Smooth muscle cell (in vitro differentiated cells): Measurements from ENCODE around the gene TMEM217. TPM values are rescaled to one million over a fixed set of nuclear protein-coding genes. Genes with fewer than 3 reads are reported as not detected.

Source experiments
- DNase-seq: peaks from one replicate; lab custom pipeline; 2025; ENCODE audit not compliant: unreplicated experiment; lab: John Stamatoyannopoulos, UW
- H2AFZ ChIP-seq: fragments of 200-600 bp; sonication (generic); 2 replicates; pipeline ENCODE4 v1.6.0; 2016; ENCODE audit warnings: antibody characterized with exemption, low read depth, mild to moderate bottlenecking
- H3F3A ChIP-seq: fragments of 200-600 bp; sonication (generic); 2 replicates; pipeline ENCODE4 v1.6.0; 2017; ENCODE audit warnings: antibody characterized with exemption, low read depth
- H3K27ac ChIP-seq: fragments of 200-600 bp; sonication (generic); 2 replicates; pipeline ENCODE4 v1.5.1; 2016; ENCODE audit warnings: low read depth, mild to moderate bottlenecking
- H3K27me3 ChIP-seq: fragments of 200-600 bp; sonication (generic); 2 replicates; pipeline ENCODE4 v1.6.1; 2016; ENCODE audit warnings: low read depth, mild to moderate bottlenecking
- H3K36me3 ChIP-seq: fragments of 200-600 bp; sonication (generic); 2 replicates; pipeline ENCODE4 v1.5.1; 2016; ENCODE audit warnings: low read depth
- H3K4me1 ChIP-seq: fragments of 200-600 bp; sonication (generic); 2 replicates; pipeline ENCODE4 v1.5.1; 2016; ENCODE audit warnings: low read depth
- H3K4me2 ChIP-seq: fragments of 200-600 bp; sonication (generic); 2 replicates; pipeline ENCODE4 v1.6.0; 2016; ENCODE audit warnings: mild to moderate bottlenecking
- H3K4me3 ChIP-seq: fragments of 200-600 bp; sonication (generic); 2 replicates; pipeline ENCODE4 v1.5.1; 2016; ENCODE audit warnings: mild to moderate bottlenecking
- H3K79me2 ChIP-seq: fragments of 200-600 bp; sonication (generic); 2 replicates; pipeline ENCODE4 v1.6.0; 2016; ENCODE audit warnings: low read depth, mild to moderate bottlenecking
- H3K9ac ChIP-seq: fragments of 200-600 bp; sonication (generic); 2 replicates; pipeline ENCODE4 v1.6.0; 2016; ENCODE audit warnings: low read depth
- H3K9me3 ChIP-seq: fragments of 200-600 bp; sonication (generic); replicated peaks from 2 replicates; pipeline ENCODE4 v1.5.1; 2016; ENCODE audit warnings: low read depth
- H4K20me1 ChIP-seq: fragments of 200-600 bp; sonication (generic); 2 replicates; pipeline ENCODE4 v1.6.0; 2016; ENCODE audit warnings: low read depth
- WGBS: methylation state at CpG from one replicate; pipeline ENCODE4 v1.1.7; 2016; ENCODE audit warnings: low lambda C conversion rate; 5-methylcytosine and 5-hydroxymethylcytosine counted together
- polyA plus RNA-seq: library from polyadenylated mRNA; unstranded; fragments of >200 nt; fragmentation: Nextera tagmentation; extraction: Ambion mirVana; gene quantifications from 2 replicates; pipeline ENCODE4 v1.2.1, GENCODE V29; 2016
- small RNA-seq: library from RNA; depleted of rRNA; stranded (forward); fragments of <200 nt; gene quantifications from one replicate; pipeline ENCODE3, GENCODE V24; 2014
- total RNA-seq: library from RNA; depleted of rRNA; stranded (reverse); fragments of >200 nt; gene quantifications from 2 replicates; pipeline ENCODE4 v1.2.3, GENCODE V29; 2014
- TF ChIP-seq, protein P1 (sequence below): fragments of 200-600 bp; sonication (generic); IDR thresholded peaks from 2 replicates; pipeline ENCODE4 v1.5.1; 2017; ENCODE audit warnings: borderline replicate concordance, mild to moderate bottlenecking, antibody characterized with exemption; ENCODE audit not compliant: insufficient read depth, poor library complexity, severe bottlenecking

The TMEM217 gene
- total and polyA plus RNA-seq, 2 experiments from 2014 or later: 0.31 to 1.2 TPM

- Histone ChIP-seq H3K79me2 (peaks cover 17% of the 10 kb centered on the region), H3K27ac (peak overlapping the region; percentile 95), H3K9ac (peak overlapping the region; percentile 87), H3F3A (peaks cover 12% of the 10 kb centered on the region), H2AFZ (no peak overlapping the region), H3K36me3 (peaks cover 5% of the 10 kb centered on the region), H3K4me1 (peaks cover 12% of the 10 kb centered on the region), H3K4me2 (peak overlapping the region; percentile 83), H4K20me1 (peaks cover 26% of the 10 kb centered on the region), H3K27me3 (no peaks in the 10 kb centered on the region), H3K9me3 (no peaks in the 10 kb centered on the region), H3K4me3 (peak overlapping the region; percentile 54)
- TF ChIP-seq, protein P1, sequence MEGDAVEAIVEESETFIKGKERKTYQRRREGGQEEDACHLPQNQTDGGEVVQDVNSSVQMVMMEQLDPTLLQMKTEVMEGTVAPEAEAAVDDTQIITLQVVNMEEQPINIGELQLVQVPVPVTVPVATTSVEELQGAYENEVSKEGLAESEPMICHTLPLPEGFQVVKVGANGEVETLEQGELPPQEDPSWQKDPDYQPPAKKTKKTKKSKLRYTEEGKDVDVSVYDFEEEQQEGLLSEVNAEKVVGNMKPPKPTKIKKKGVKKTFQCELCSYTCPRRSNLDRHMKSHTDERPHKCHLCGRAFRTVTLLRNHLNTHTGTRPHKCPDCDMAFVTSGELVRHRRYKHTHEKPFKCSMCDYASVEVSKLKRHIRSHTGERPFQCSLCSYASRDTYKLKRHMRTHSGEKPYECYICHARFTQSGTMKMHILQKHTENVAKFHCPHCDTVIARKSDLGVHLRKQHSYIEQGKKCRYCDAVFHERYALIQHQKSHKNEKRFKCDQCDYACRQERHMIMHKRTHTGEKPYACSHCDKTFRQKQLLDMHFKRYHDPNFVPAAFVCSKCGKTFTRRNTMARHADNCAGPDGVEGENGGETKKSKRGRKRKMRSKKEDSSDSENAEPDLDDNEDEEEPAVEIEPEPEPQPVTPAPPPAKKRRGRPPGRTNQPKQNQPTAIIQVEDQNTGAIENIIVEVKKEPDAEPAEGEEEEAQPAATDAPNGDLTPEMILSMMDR: no peak
- 82% methylated on average over 5 of the region's 5 CpGs for WGBS
- DNase-seq: no peak
Measured at GRCh38 chr6:37168163-37168758, 89.7 kb downstream of the TMEM217 start.

GRCh38 chr6:37162740-37163139 lies 95.2 kb downstream of the TMEM217 start:
- Histone ChIP-seq H3K4me1 (no peaks in the 10 kb centered on the region), H4K20me1 (no peaks in the 10 kb centered on the region), H2AFZ (no peak overlapping the region), H3F3A (peaks cover 14% of the 10 kb centered on the region), H3K27ac (no peak overlapping the region), H3K9ac (no peak overlapping the region), H3K9me3 (no peaks in the 10 kb centered on the region), H3K36me3 (no peaks in the 10 kb centered on the region), H3K27me3 (no peaks in the 10 kb centered on the region), H3K4me3 (no peak overlapping the region), H3K4me2 (no peak overlapping the region), H3K79me2 (no peaks in the 10 kb centered on the region)
- TF ChIP-seq, protein P1: no peak
- no peak for DNase-seq
- WGBS: 77% methylated on average over 4 of the region's 4 CpGs

Small RNAs within 50 kb of the gene (small RNA-seq; reads per million reads assigned to genes)
- gene AL096712.1: not detected

Other genes starting within 250 kb of the TMEM217 start
- 29.3 and 29.5 TPM in 2 replicates for gene PIM1, start 88.0 kb downstream of the TMEM217 start, total RNA-seq
- gene PIM1, start 88.0 kb downstream of the TMEM217 start, polyA plus RNA-seq: 35.7 and 41.9 TPM in 2 replicates
- 7.2 and 7.3 TPM in 2 replicates for gene TBC1D22B, start 372 bp downstream of the TMEM217 start, total RNA-seq
- 5.6 and 7.0 TPM in 2 replicates for gene TBC1D22B, start 372 bp downstream of the TMEM217 start, polyA plus RNA-seq
- gene RNF8, start 95.8 kb upstream of the TMEM217 start, total RNA-seq: 16.7 and 17.3 TPM in 2 replicates
- 20.4 and 23.6 TPM in 2 replicates for gene RNF8, start 95.8 kb upstream of the TMEM217 start, polyA plus RNA-seq
- gene CMTR1, start 175.1 kb upstream of the TMEM217 start, total RNA-seq: 20.0 and 21.1 TPM in 2 replicates
- gene CMTR1, start 175.1 kb upstream of the TMEM217 start, polyA plus RNA-seq: 16.2 and 19.3 TPM in 2 replicates
- 56.8 and 81.0 TPM in 2 replicates for gene CCDC167, start 241.7 kb upstream of the TMEM217 start, total RNA-seq
- gene CCDC167, start 241.7 kb upstream of the TMEM217 start, polyA plus RNA-seq: 98.2 and 114 TPM in 2 replicates